ENCODE results near the gene LHPP.

The LHPP gene

GRCh38 chr10:124461642-124462347, at the start of gene LHPP:
Gene LHPP (plus strand): TSS chr10:124461823. CDS start chr10:124461863, 40 bp downstream.
- DNase-seq (ENCODE audit: low spot score): peak; percentile 96
- no peak for TF ChIP-seq CTCF (IDR thresholded peaks at IDR 0.05; ENCODE audit: extremely low read depth, insufficient read depth, missing control alignments)
- in situ Hi-C loops (cut with MboI; ENCODE audit: low pct_unique_long_range_greater_than_20kb, low sequenced_read_pairs, unreplicated experiment): no loop called here

GRCh38 chr10:124414076-124414475, 47.5 kb upstream of the LHPP start:
- in situ Hi-C loops (cut with MboI; ENCODE audit: low pct_unique_long_range_greater_than_20kb, low sequenced_read_pairs, unreplicated experiment): no loop called here
- no peak for DNase-seq (ENCODE audit: low spot score)
- no peak for TF ChIP-seq CTCF (IDR thresholded peaks at IDR 0.05; ENCODE audit: extremely low read depth, insufficient read depth, missing control alignments)

GRCh38 chr10:124415210-124415609, 46.4 kb upstream of the LHPP start:
- TF ChIP-seq CTCF (IDR thresholded peaks at IDR 0.05; ENCODE audit: extremely low read depth, insufficient read depth, missing control alignments): no peak
- in situ Hi-C loops (cut with MboI; ENCODE audit: low pct_unique_long_range_greater_than_20kb, low sequenced_read_pairs, unreplicated experiment): no loop called here
- no peak for DNase-seq (ENCODE audit: low spot score)

GRCh38 chr10:124416733-124417132, 44.9 kb upstream of the LHPP start:
- in situ Hi-C loops (cut with MboI; ENCODE audit: low pct_unique_long_range_greater_than_20kb, low sequenced_read_pairs, unreplicated experiment): no loop called here
- no peak for DNase-seq (ENCODE audit: low spot score)
- TF ChIP-seq CTCF (IDR thresholded peaks at IDR 0.05; ENCODE audit: extremely low read depth, insufficient read depth, missing control alignments): no peak

GRCh38 chr10:124417895-124418725, 43.5 kb upstream of the LHPP start:
- TF ChIP-seq CTCF (IDR thresholded peaks at IDR 0.05; ENCODE audit: extremely low read depth, insufficient read depth, missing control alignments): no peak
- peak; percentile 40 for DNase-seq (ENCODE audit: low spot score)
- in situ Hi-C loops (cut with MboI; ENCODE audit: low pct_unique_long_range_greater_than_20kb, low sequenced_read_pairs, unreplicated experiment): no loop called here

GRCh38 chr10:124418726-124419501, 42.7 kb upstream of the LHPP start, which contains the start of gene OAT:
Gene OAT (minus strand): TSS chr10:124418923. CDS start chr10:124412171, 6,752 bp downstream.
- TF ChIP-seq CTCF (IDR thresholded peaks at IDR 0.05; ENCODE audit: extremely low read depth, insufficient read depth, missing control alignments): no peak
- in situ Hi-C loops (cut with MboI; ENCODE audit: low pct_unique_long_range_greater_than_20kb, low sequenced_read_pairs, unreplicated experiment): no loop called here
- DNase-seq (ENCODE audit: low spot score): peak; percentile 95

Data from GM13977 (cell line).